CD8-positive, alpha-beta memory T cell (primary cell): Measurements from ENCODE around the gene C16orf92. TPM values are rescaled to one million over a fixed set of nuclear protein-coding genes. Genes with fewer than 3 reads are reported as not detected.
A peak's percentile ranks its signal among the peaks of the same experiment; 100 is the strongest.

Experiments
- CTCF ChIA-PET: fragments of 350-600 bp; sonication (Branson Sonifier 250); formaldehyde crosslinking; loops from one replicate; lab custom pipeline; 2021; ENCODE audit warnings: antibody characterized with exemption; lab: Charles Lee
- POLR2A ChIA-PET: fragments of 350-600 bp; sonication (Branson Sonifier 250); formaldehyde crosslinking; loops from one replicate; lab custom pipeline; 2021; ENCODE audit warnings: antibody characterized with exemption; lab: Charles Lee
- DNase-seq, 5 donors: peaks; one replicate each; pipeline versions ENCODE4 v3.0.0 to v3.0.0-alpha.2; 2020 to 2022; ENCODE audit warnings: mixed read lengths in 1 of 5
- H3K27ac ChIP-seq: one replicate; pipeline ENCODE4 v1.7.0; 2013; ENCODE audit warnings: low read depth, mild to moderate bottlenecking, low read length, moderate library complexity
- H3K27me3 ChIP-seq: 2 replicates; pipeline ENCODE4 v1.7.0; 2013; ENCODE audit warnings: low read length, mild to moderate bottlenecking; ENCODE audit not compliant: insufficient read depth, poor library complexity, severe bottlenecking
- H3K36me3 ChIP-seq: 2 replicates; pipeline ENCODE4 v1.7.0; 2013; ENCODE audit warnings: mild to moderate bottlenecking, low read length, moderate library complexity; ENCODE audit not compliant: insufficient read depth
- H3K4me1 ChIP-seq: 2 replicates; pipeline ENCODE4 v1.7.0; 2013; ENCODE audit warnings: mild to moderate bottlenecking, low read length, moderate library complexity; ENCODE audit not compliant: insufficient read depth
- H3K4me3 ChIP-seq: 2 replicates; pipeline ENCODE4 v1.7.0; 2013; ENCODE audit warnings: mild to moderate bottlenecking, low read length
- H3K9me3 ChIP-seq: 2 replicates; pipeline ENCODE4 v1.7.0; 2013; ENCODE audit warnings: mild to moderate bottlenecking, low read length
- H3K27ac Mint-ChIP-seq, 8 donors: one replicate each; pipeline ENCODE4 v1.8.0; 2020 to 2021; ENCODE audit warnings: mixed read lengths in 8 of 8, mild to moderate bottlenecking in 6 of 8, inconsistent platforms in 3 of 8, moderate library complexity in 3 of 8
- H3K27me3 Mint-ChIP-seq, 2 donors: one replicate each; pipeline ENCODE4 v1.8.0; 2020 to 2021; ENCODE audit warnings: mixed read lengths in 2 of 2, mild to moderate bottlenecking in 1 of 2, moderate library complexity in 1 of 2
- H3K36me3 Mint-ChIP-seq, 3 donors: one replicate each; pipeline ENCODE4 v1.8.0; 2020 to 2021; ENCODE audit warnings: mixed read lengths in 3 of 3, inconsistent platforms in 1 of 3, mild to moderate bottlenecking in 1 of 3
- H3K4me1 Mint-ChIP-seq, 3 donors: one replicate each; pipeline ENCODE4 v1.8.0; 2020 to 2021; ENCODE audit warnings: mixed read lengths in 3 of 3, inconsistent platforms in 1 of 3, mild to moderate bottlenecking in 1 of 3
- H3K4me3 Mint-ChIP-seq, 7 donors: one replicate each; pipeline ENCODE4 v1.8.0; 2020 to 2021; ENCODE audit warnings: mixed read lengths in 7 of 7, mild to moderate bottlenecking in 6 of 7, moderate library complexity in 4 of 7, inconsistent platforms in 2 of 7
- H3K9me3 Mint-ChIP-seq, 5 donors: one replicate each; pipeline ENCODE4 v1.8.0; 2020 to 2022; ENCODE audit warnings: mixed read lengths in 5 of 5, mild to moderate bottlenecking in 3 of 5, moderate library complexity in 2 of 5, inconsistent platforms in 1 of 5
- polyA plus RNA-seq: library from polyadenylated mRNA; unstranded; fragments of 300-500 nt; fragmentation: Illumina TruSeq; gene quantifications from one replicate; pipeline ENCODE4 v1.2.3, GENCODE V29; 2021
- total RNA-seq, 2 experiments: library from RNA; stranded (reverse); gene quantifications; one replicate each; pipeline ENCODE4 v1.2.3, GENCODE V29; 2021

The C16orf92 gene
- total and polyA plus RNA-seq, 3 experiments from 2014 or later = not detected

- ChIA-PET POLR2A (no interaction called here), CTCF (no interaction called here)
- Mint-ChIP-seq H3K4me1 (peaks cover 0 to 10% (median 5%) of the 10 kb centered on the region in 3 donors), H3K9me3 (no peaks in the 10 kb centered on the region), H3K27ac (no peak overlapping the region), H3K27me3 (peaks cover 44 to 58% of the 10 kb centered on the region in 2 donors), H3K36me3 (peaks cover 0 to 5% (median 0%) of the 10 kb centered on the region in 3 donors), H3K4me3 (no peak overlapping the region)
- Histone ChIP-seq H3K4me3 (no peak overlapping the region), H3K4me1 (peaks cover 4% of the 10 kb centered on the region), H3K27me3 (peaks cover 40% of the 10 kb centered on the region), H3K36me3 (no peaks in the 10 kb centered on the region), H3K27ac (no peak overlapping the region), H3K9me3 (no peaks in the 10 kb centered on the region)
- no peak for DNase-seq
These were observed 5.6 kb downstream of the C16orf92 start for GRCh38 chr16:30028438-30029076.

GRCh38 chr16:30030011-30030685 lies 7.2 kb downstream of the C16orf92 start:
- Mint-ChIP-seq H3K9me3 (no peaks in the 10 kb centered on the region), H3K27ac (no peak overlapping the region), H3K27me3 (peaks cover 46 to 60% of the 10 kb centered on the region in 2 donors), H3K36me3 (peaks cover 0 to 5% (median 0%) of the 10 kb centered on the region in 3 donors), H3K4me3 (peak overlapping the region in 3 of 7 donors; percentile 17 to 39 (median 35)), H3K4me1 (peaks cover 0 to 10% (median 5%) of the 10 kb centered on the region in 3 donors)
- Histone ChIP-seq H3K27ac (no peak overlapping the region), H3K36me3 (no peaks in the 10 kb centered on the region), H3K9me3 (no peaks in the 10 kb centered on the region), H3K27me3 (peaks cover 44% of the 10 kb centered on the region), H3K4me3 (no peak overlapping the region), H3K4me1 (peaks cover 4% of the 10 kb centered on the region)
- DNase-seq = no peak
- ChIA-PET POLR2A (no interaction called here), CTCF (no interaction called here)

GRCh38 chr16:30030841-30031413 lies 7.9 kb downstream of the C16orf92 start, which contains the start of gene TLCD3B:
Gene TLCD3B (minus strand): TSS chr16:30031271. CDS start chr16:30030527, 744 bp downstream.
- Mint-ChIP-seq H3K27me3 (peaks cover 44 to 64% of the 10 kb centered on the region in 2 donors), H3K27ac (peak within 1 kb of the TSS in 3 of 8 donors; percentile 43 to 64 (median 57)), H3K4me3 (peak within 1 kb of the TSS in 5 of 7 donors; percentile 36 to 75 (median 54)), H3K9me3 (no peaks in the 10 kb centered on the region), H3K4me1 (peaks cover 0 to 10% (median 5%) of the 10 kb centered on the region in 3 donors), H3K36me3 (peaks cover 0 to 5% (median 0%) of the 10 kb centered on the region in 3 donors)
- peaks cover 44% of the 10 kb centered on the region for H3K27me3 ChIP-seq
- peaks cover 4% of the 10 kb centered on the region for H3K4me1 ChIP-seq
- no peak within 1 kb of the TSS for H3K4me3 ChIP-seq
- no peaks in the 10 kb centered on the region for H3K9me3 ChIP-seq
- CTCF ChIA-PET = interaction anchor here (0.8 to 3.7 kb wide), 7 partner anchors 8 to 339 kb away, joined by 3 to 19 read pairs (median 3); partner anchors contain the start of genes C16orf92 and TBX6
- POLR2A ChIA-PET = no interaction called here
- no peaks in the 10 kb centered on the region for H3K36me3 ChIP-seq
- H3K27ac ChIP-seq = no peak within 1 kb of the TSS
- no peak for DNase-seq

GRCh38 chr16:30031477-30031918 lies 8.5 kb downstream of the C16orf92 start:
- H3K4me1 ChIP-seq = peaks cover 4% of the 10 kb centered on the region
- H3K4me3 ChIP-seq = no peak overlapping the region
- Mint-ChIP-seq H3K36me3 (peaks cover 0 to 5% (median 0%) of the 10 kb centered on the region in 3 donors), H3K27ac (no peak overlapping the region), H3K4me3 (peak overlapping the region in 1 of 7 donors; percentile 36), H3K27me3 (peaks cover 43 to 65% of the 10 kb centered on the region in 2 donors), H3K4me1 (peaks cover 0 to 10% (median 5%) of the 10 kb centered on the region in 3 donors), H3K9me3 (no peaks in the 10 kb centered on the region)
- no peaks in the 10 kb centered on the region for H3K36me3 ChIP-seq
- no peaks in the 10 kb centered on the region for H3K9me3 ChIP-seq
- no peak overlapping the region for H3K27ac ChIP-seq
- ChIA-PET POLR2A (interaction anchor here (0.7 kb wide), 1 partner anchor 329 kb away, joined by 3 read pairs; no protein-coding TSS in a partner anchor), CTCF (interaction anchor here (0.8 to 3.7 kb wide), 16 partner anchors 9 to 340 kb away, joined by 3 to 19 read pairs (median 3); partner anchors contain the start of genes C16orf92 and TBX6)
- no peak for DNase-seq
- peaks cover 44% of the 10 kb centered on the region for H3K27me3 ChIP-seq

GRCh38 chr16:30032083-30032819 lies 9.3 kb downstream of the C16orf92 start:
- H3K9me3 ChIP-seq = no peaks in the 10 kb centered on the region
- peaks cover 44% of the 10 kb centered on the region for H3K27me3 ChIP-seq
- peak overlapping the region in 5 of 7 donors; percentile 34 to 75 (median 54) for H3K4me3 Mint-ChIP-seq

GRCh38 chr16:30033270-30033669 lies 10.3 kb downstream of the C16orf92 start:
- no peaks in the 10 kb centered on the region for H3K9me3 ChIP-seq
- peaks cover 44% of the 10 kb centered on the region for H3K27me3 ChIP-seq
- Mint-ChIP-seq H3K27ac (no peak overlapping the region), H3K36me3 (no peaks in the 10 kb centered on the region), H3K4me3 (no peak overlapping the region), H3K9me3 (no peaks in the 10 kb centered on the region), H3K4me1 (peaks cover 0 to 10% (median 5%) of the 10 kb centered on the region in 3 donors), H3K27me3 (peaks cover 28 to 49% of the 10 kb centered on the region in 2 donors)
- POLR2A ChIA-PET = no interaction called here
- H3K27ac ChIP-seq = no peak overlapping the region
- H3K36me3 ChIP-seq = no peaks in the 10 kb centered on the region
- DNase-seq = no peak
- CTCF ChIA-PET = interaction anchor here (1.2 to 3.7 kb wide), 2 partner anchors 10 to 27 kb away, joined by 4 to 19 read pairs; no protein-coding TSS in a partner anchor
- peaks cover 4% of the 10 kb centered on the region for H3K4me1 ChIP-seq
- no peak overlapping the region for H3K4me3 ChIP-seq

More at GRCh38 chr16:30032083-30032819, 9.3 kb downstream of the C16orf92 start:
- Mint-ChIP-seq H3K36me3 (peaks cover 0 to 4% (median 0%) of the 10 kb centered on the region in 3 donors), H3K4me1 (peaks cover 0 to 10% (median 5%) of the 10 kb centered on the region in 3 donors), H3K9me3 (no peaks in the 10 kb centered on the region), H3K27ac (peak overlapping the region in 2 of 8 donors; percentile 43 to 64), H3K27me3 (peaks cover 35 to 59% of the 10 kb centered on the region in 2 donors)
- CTCF ChIA-PET = interaction anchor here (0.6 to 3.7 kb wide), 24 partner anchors 11 to 390 kb away, joined by 3 to 19 read pairs (median 4); partner anchors contain the start of gene TBX6
- H3K4me3 ChIP-seq = no peak overlapping the region
- peak; percentile 38 to 70 (median 53) for DNase-seq
- no peaks in the 10 kb centered on the region for H3K36me3 ChIP-seq
- no peak overlapping the region for H3K27ac ChIP-seq
- H3K4me1 ChIP-seq = peaks cover 4% of the 10 kb centered on the region
- POLR2A ChIA-PET = interaction anchor here (0.5 to 0.7 kb wide), 4 partner anchors 174 to 330 kb away, joined by 3 to 8 read pairs (median 6); no protein-coding TSS in a partner anchor

- H3K9me3 ChIP-seq = no peaks in the 10 kb centered on the region
- ChIA-PET CTCF (interaction anchor here (1.0 kb wide), 1 partner anchor 25 kb away, joined by 3 read pairs; the partner anchor contains the start of gene ALDOA), POLR2A (no interaction called here)
- no peaks in the 10 kb centered on the region for H3K27me3 ChIP-seq
- no peak overlapping the region for H3K27ac ChIP-seq
- no peak for DNase-seq
- H3K36me3 ChIP-seq = no peaks in the 10 kb centered on the region
- Mint-ChIP-seq H3K9me3 (no peaks in the 10 kb centered on the region), H3K27me3 (peaks cover 3 to 18% of the 10 kb centered on the region in 2 donors), H3K4me3 (no peak overlapping the region), H3K4me1 (no peaks in the 10 kb centered on the region), H3K36me3 (no peaks in the 10 kb centered on the region), H3K27ac (peak overlapping the region in 1 of 8 donors; percentile 87)
- no peak overlapping the region for H3K4me3 ChIP-seq
- H3K4me1 ChIP-seq = no peaks in the 10 kb centered on the region
These were observed 17.2 kb downstream of the C16orf92 start for GRCh38 chr16:30040221-30040620.
